Mesendoderm (in vitro differentiated cells): ENCODE results near the gene ZDHHC8. TPM values are rescaled to one million over a fixed set of nuclear protein-coding genes. Genes with fewer than 3 reads are reported as not detected.

Experiments
- DNase-seq: peaks from one replicate; pipeline ENCODE4 v3.0.0; 2013
- H2AK5ac ChIP-seq: 2 replicates; pipeline ENCODE4 v1.6.1; 2013; ENCODE audit warnings: low read length, inconsistent platforms
- H2BK120ac ChIP-seq: 2 replicates; pipeline ENCODE4 v1.6.1; 2013; ENCODE audit warnings: low read depth, mild to moderate bottlenecking, low read length, moderate library complexity, mixed read lengths
- H2BK15ac ChIP-seq: replicated peaks from 2 replicates; pipeline ENCODE4 v1.6.1; 2013; ENCODE audit warnings: low read depth, mild to moderate bottlenecking, moderate library complexity
- H2BK5ac ChIP-seq: 2 replicates; pipeline ENCODE4 v1.6.1; 2013; ENCODE audit warnings: low read length, inconsistent platforms
- H3K18ac ChIP-seq: 2 replicates; pipeline ENCODE4 v1.6.1; 2013; ENCODE audit warnings: mild to moderate bottlenecking, low read length, mixed read lengths
- H3K23ac ChIP-seq: one replicate; pipeline ENCODE4 v1.6.1; 2013; ENCODE audit warnings: low read length
- H3K27ac ChIP-seq: 2 replicates; pipeline ENCODE4 v1.5.1; 2013; ENCODE audit warnings: low read depth, mild to moderate bottlenecking, inconsistent platforms, low read length, moderate library complexity
- H3K27me3 ChIP-seq: 2 replicates; pipeline ENCODE4 v1.6.1; 2013; ENCODE audit warnings: low read length, control low read depth, mild to moderate bottlenecking, inconsistent platforms; ENCODE audit not compliant: insufficient read depth, poor library complexity
- H3K36me3 ChIP-seq: 2 replicates; pipeline ENCODE4 v1.6.1; 2013; ENCODE audit warnings: low read length, inconsistent platforms; ENCODE audit not compliant: control insufficient read depth, insufficient read depth
- H3K4ac ChIP-seq: one replicate; pipeline ENCODE4 v1.6.1; 2013; ENCODE audit warnings: low read depth, mild to moderate bottlenecking, low read length, moderate library complexity
- H3K4me1 ChIP-seq: 2 replicates; pipeline ENCODE4 v1.6.1; 2013; ENCODE audit warnings: low read depth, low read length, inconsistent platforms; ENCODE audit not compliant: control insufficient read depth
- H3K4me2 ChIP-seq: 2 replicates; pipeline ENCODE4 v1.6.1; 2013; ENCODE audit warnings: low read length
- H3K4me3 ChIP-seq: 2 replicates; pipeline ENCODE4 v1.5.1; 2013; ENCODE audit warnings: mild to moderate bottlenecking, low read length
- H3K56ac ChIP-seq: one replicate; pipeline ENCODE4 v1.6.1; 2013; ENCODE audit warnings: low read length
- H3K79me1 ChIP-seq: 2 replicates; pipeline ENCODE4 v1.6.1; 2013; ENCODE audit warnings: low read length, inconsistent platforms
- H3K79me2 ChIP-seq: 2 replicates; pipeline ENCODE4 v1.6.1; 2013; ENCODE audit warnings: mild to moderate bottlenecking, low read length; ENCODE audit not compliant: control insufficient read depth, insufficient read depth
- H3K9ac ChIP-seq: 2 replicates; pipeline ENCODE4 v1.6.1; 2013; ENCODE audit warnings: low read length, inconsistent platforms
- H4K5ac ChIP-seq: one replicate; pipeline ENCODE4 v1.6.1; 2013; ENCODE audit warnings: low read length
- H4K8ac ChIP-seq: one replicate; pipeline ENCODE4 v1.6.1; 2013; ENCODE audit warnings: low read depth, mild to moderate bottlenecking, control low read depth, low read length, moderate library complexity
- WGBS: extraction: QIAGEN DNeasy Blood & Tissue Kit; methylation state at CpG from one replicate; pipeline ENCODE4 v1.1.7; 2013; ENCODE audit warnings: low lambda C conversion rate, missing lambda C conversion rate; ENCODE audit not compliant: insufficient coverage; ENCODE audit errors: extremely low coverage; 5-methylcytosine and 5-hydroxymethylcytosine counted together
- small RNA-seq: library from polyadenylated mRNA; stranded (forward); fragments of <200 nt; extraction: miRNeasy Mini kit (QIAGEN cat#:217004); gene quantifications from one replicate; pipeline ENCODE3, GENCODE V24; 2013; ENCODE audit not compliant: insufficient read depth

ZDHHC8 gene

DNA sequence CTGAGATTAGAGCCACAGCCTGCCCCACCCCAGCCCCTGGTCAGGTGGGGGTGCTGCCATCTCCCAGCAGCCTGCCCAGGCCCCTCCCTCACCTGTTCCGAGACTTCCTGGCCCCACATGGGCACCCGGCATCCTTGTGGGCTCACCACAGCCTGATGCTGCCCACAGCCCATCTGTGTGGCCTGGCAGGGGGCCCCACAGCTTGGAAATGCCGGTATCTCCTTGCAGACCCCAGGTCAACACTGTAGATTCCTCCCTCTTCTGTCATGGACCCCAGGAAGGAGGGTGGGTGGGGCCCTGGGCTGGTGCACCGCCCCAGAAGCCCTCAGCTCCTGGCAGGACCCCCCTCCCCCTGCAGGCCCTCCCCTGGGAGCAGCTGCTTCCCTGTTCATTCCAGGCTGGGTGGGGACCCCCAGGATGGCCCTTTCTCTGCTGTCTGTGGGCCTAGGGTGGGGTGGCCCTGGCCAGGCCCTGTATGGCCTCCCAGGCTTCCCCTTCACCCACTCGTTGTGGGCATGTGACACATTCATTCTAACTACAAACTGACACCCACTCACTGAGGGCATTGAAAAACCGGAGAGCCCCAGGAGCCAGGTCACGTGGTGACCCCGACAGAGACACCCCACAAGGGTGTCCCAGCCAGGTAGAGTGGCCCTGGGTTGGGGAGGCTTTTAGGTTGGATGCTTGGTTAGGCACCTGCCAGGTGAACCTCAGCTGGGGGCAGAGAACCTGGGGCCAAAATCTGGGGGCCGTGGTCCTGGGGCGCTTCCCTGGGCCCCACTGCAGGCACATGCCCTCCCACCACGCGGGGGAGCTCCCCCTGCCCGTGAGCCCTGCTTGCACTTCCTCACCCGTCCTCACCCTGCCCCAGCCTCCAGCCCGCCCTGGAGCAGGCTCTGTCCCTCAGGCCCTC is 63.3 kb downstream of the ZDHHC8 start:
- no peak overlapping the region for H2BK15ac ChIP-seq
- no peak overlapping the region for H2BK5ac ChIP-seq
- no peak overlapping the region for H3K56ac ChIP-seq
- H3K4me3 ChIP-seq = no peak overlapping the region
- H3K4ac ChIP-seq = no peak overlapping the region
- H3K27ac ChIP-seq = no peak overlapping the region
- no peaks in the 10 kb centered on the region for H3K79me2 ChIP-seq
- no peak overlapping the region for H4K5ac ChIP-seq
- no peak overlapping the region for H4K8ac ChIP-seq
- no peaks in the 10 kb centered on the region for H3K27me3 ChIP-seq
- no peak overlapping the region for H3K23ac ChIP-seq
- no peaks in the 10 kb centered on the region for H3K36me3 ChIP-seq
- no peak overlapping the region for H3K9ac ChIP-seq
- H3K4me2 ChIP-seq = no peak overlapping the region
- no peak for DNase-seq
- no peak overlapping the region for H2BK120ac ChIP-seq
- H2AK5ac ChIP-seq = no peak overlapping the region
- no peak overlapping the region for H3K18ac ChIP-seq
- no CpG with 5 or more reads among the region's 15 CpGs for WGBS
- no peaks in the 10 kb centered on the region for H3K4me1 ChIP-seq
- H3K79me1 ChIP-seq = no peaks in the 10 kb centered on the region

DNA sequence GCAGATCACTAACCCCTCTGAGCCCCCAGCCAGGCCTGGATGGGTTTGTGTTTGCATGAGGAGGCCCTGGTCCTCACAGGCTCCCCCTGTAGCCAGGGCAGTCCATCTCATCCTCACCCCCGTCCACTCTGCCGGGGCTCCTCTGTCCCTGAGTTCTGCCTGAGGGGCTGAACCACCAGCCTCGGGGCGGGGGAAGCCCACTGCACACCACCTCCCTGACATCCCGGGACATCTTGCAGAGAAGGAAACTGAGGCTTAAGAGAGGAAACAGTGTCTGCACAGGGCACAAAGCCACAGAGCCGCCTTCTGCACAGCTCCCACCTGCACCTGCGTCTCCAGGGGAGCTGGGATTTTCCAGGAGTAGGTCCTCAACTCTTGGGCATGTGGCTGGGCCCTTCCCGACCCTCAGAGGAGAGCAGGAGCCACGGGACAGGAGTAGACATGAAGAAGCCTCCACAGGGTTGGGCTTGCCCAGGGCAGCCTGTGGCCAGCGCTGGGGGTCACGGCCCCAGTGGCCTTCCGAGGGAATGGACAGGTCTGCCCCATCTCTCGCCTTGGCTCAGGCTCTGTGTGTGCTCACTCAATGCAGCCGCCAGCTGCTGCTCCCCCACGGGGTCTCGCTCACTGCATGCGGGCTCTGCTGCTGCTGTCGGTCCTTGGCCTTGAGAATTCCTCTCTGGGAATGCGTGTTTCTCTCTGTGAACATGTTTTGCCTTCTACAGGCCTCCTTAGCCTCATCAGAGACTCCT is 64.7 kb downstream of the ZDHHC8 start:
- no peak overlapping the region for H3K4ac ChIP-seq
- H4K5ac ChIP-seq = no peak overlapping the region
- H3K4me2 ChIP-seq = no peak overlapping the region
- H3K79me2 ChIP-seq = no peaks in the 10 kb centered on the region
- H3K18ac ChIP-seq = no peak overlapping the region
- no peak overlapping the region for H2AK5ac ChIP-seq
- H2BK15ac ChIP-seq = no peak overlapping the region
- no peaks in the 10 kb centered on the region for H3K79me1 ChIP-seq
- no peak overlapping the region for H3K56ac ChIP-seq
- H3K23ac ChIP-seq = no peak overlapping the region
- no peaks in the 10 kb centered on the region for H3K36me3 ChIP-seq
- no peak overlapping the region for H2BK120ac ChIP-seq
- H3K27me3 ChIP-seq = no peaks in the 10 kb centered on the region
- no peak for DNase-seq
- no peak overlapping the region for H2BK5ac ChIP-seq
- no peak overlapping the region for H4K8ac ChIP-seq
- no peak overlapping the region for H3K27ac ChIP-seq
- H3K9ac ChIP-seq = no peak overlapping the region
- H3K4me3 ChIP-seq = no peak overlapping the region
- no peaks in the 10 kb centered on the region for H3K4me1 ChIP-seq
- WGBS = no CpG with 5 or more reads among the region's 19 CpGs

Small RNA genes within 50 kb of the gene (small RNA-seq; reads per million reads assigned to genes)
- gene MIR6816 (0.54 reads per million), gene RF00599 (not detected)
